ENCODE results near the gene CMTM2.

CMTM2 gene

GRCh38 chr16:66637806-66638205, 58.5 kb downstream of the CMTM2 start:
- DNase-seq, result no peak

Measured in stimulated activated CD4-positive, alpha-beta T cell treated with anti-CD3 and anti-CD28 coated beads, Interleukin-12 subunit alpha, Interleukin-12 subunit beta, amount 100 ng/mL, for 4 hours (primary cell).